MM.1S (cell line): ENCODE measurements around the gene IL1RAPL2.

Experiments
- CTCF ChIP-seq: fragments of 300-600 bp; sonication (generic); IDR thresholded peaks from 2 replicates; pipeline ENCODE4 v1.5.1; 2016; ENCODE audit warnings: antibody characterized with exemption, low read length, mixed read lengths
- EZH2 ChIP-seq: fragments of 300-600 bp; sonication (generic); optimal IDR thresholded peaks from 2 replicates; pipeline ENCODE3; 2017; ENCODE audit warnings: low read depth, mild to moderate bottlenecking, antibody characterized with exemption, low read length, mixed read lengths

DNA sequence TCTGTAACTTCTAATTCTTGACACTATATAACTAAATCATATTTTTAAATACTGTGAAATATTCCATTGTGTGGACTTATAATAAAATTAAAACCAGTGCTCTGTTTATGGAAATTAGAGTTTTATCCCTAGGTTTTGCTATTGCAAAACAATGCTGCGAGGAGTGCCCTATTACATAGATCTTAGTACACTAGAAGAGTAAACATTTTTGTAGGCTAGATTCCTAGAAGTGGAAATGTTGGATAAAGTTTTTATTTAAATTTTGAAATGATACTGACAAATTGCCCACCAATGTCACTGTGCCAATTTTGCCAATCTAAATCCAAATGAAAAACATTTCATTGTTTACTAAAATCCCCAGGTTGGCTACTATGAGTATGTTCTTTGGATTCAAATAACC, 99.7 kb downstream of the IL1RAPL2 start:
- TF ChIP-seq CTCF (no peak), EZH2 (no peak)
